ENCODE data around the gene ARMH1. TPM values are rescaled to one million over a fixed set of nuclear protein-coding genes. Genes with fewer than 3 reads are reported as not detected.
A peak's percentile ranks its signal among the peaks of the same experiment; 100 is the strongest.

The ARMH1 gene
- total RNA-seq, 2 experiments from 2014 or later: 134 to 141 TPM

DNA sequence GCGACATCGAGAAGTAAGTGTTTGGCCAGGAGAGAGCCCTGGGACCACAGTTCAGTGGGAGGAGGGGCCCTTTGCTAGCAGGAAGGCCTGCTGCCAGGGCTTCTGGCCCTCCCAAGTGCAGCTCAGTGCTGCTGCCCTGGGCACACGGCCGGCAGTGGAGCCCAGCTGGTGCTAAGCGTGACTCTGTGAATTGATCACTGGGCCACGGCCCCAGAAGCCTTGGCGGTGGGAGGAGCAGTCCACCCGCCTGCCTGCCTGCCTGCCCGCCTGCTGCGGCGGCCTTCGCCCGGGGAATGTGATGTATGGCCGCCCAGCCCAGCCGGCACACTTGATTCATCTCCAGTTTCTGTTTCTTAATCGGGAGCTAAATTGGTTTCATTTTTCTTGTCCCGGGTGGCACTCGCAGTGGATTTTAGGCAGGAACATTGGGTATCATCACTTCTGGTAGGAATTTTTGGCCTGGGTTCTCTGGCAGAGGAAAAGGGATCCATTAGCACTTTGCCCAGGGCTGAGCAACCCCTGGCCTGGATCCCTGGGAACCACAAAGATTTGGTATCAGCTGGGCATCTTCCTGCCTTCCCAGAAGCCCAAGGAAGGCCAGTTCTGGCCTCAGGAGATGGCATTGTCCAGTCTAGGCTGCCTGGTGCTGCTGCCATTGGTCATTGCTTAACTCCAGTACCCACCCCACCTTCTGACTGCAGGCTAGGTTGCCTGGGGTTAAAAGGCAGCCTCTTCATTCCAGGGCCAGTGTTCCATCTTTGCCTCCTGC is 28.9 kb upstream of the ARMH1 start:
- Mint-ChIP-seq H3K4me3 (no peak overlapping the region), H3K27ac (no peak overlapping the region), H3K36me3 (peaks cover 23% of the 10 kb centered on the region), H3K27me3 (no peaks in the 10 kb centered on the region), H3K4me1 (ENCODE audit: low read depth) (no peaks in the 10 kb centered on the region), H3K9me3 (no peaks in the 10 kb centered on the region)
- intact Hi-C loops (cut with micrococcal nuclease): no loop called here
- POLR2A ChIA-PET: no interaction called here
- DNase-seq: no peak
- CTCF ChIA-PET: no interaction called here

DNA sequence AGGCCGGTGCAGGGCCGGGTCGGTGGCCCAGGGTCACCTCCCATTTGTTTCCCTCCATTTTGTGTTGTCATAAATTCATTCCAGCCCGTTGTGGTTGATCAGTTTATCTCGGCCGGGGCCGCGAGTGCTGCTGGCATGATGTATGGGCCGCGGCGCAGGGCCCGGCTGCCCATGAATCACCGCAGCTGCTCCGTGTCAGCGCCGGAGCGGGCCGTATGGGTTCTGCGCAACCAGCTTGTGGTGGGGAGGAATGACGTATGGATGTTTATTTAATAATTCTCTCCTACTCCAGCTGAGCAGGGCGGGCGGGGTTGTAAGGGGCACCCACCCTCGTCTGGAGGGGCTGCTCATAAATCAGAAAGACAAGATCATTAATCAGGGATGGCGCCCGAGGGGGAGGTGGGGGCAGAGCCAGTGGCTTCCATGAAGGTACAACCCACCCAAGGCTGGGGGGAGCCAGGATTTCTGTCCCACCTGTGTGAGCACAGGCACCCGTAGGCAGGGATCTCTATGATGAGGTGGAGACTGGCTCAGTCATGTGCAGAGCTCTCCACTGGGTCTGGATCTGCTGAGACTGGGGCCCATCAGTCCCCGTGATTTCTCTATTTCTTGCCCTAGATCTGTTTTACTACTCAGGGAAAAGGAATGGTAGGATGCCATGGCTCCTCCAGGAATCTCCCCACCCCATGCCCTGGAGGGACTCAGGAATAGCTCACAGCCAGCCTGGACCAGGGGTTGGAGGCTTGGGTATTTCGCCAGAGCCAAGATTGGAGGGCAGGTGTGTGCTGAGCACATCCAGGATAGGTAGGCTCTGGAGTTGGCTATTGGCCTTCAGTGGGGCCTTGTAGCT is 28.0 kb upstream of the ARMH1 start:
- no peak for DNase-seq
- no peaks in the 10 kb centered on the region for H3K4me1 Mint-ChIP-seq (ENCODE audit: low read depth)
- H3K27ac Mint-ChIP-seq: no peak overlapping the region
- ChIA-PET POLR2A (interaction anchor here (2.1 kb wide), 1 partner anchor 13 kb away, joined by 6 read pairs; no protein-coding TSS in a partner anchor), CTCF (interaction anchor here (1.1 kb wide), 1 partner anchor 38 kb away, joined by 4 read pairs; no protein-coding TSS in a partner anchor)
- intact Hi-C loops (cut with micrococcal nuclease): no loop called here
- no peaks in the 10 kb centered on the region for H3K9me3 Mint-ChIP-seq
- peaks cover 28% of the 10 kb centered on the region for H3K36me3 Mint-ChIP-seq
- H3K4me3 Mint-ChIP-seq: no peak overlapping the region
- no peaks in the 10 kb centered on the region for H3K27me3 Mint-ChIP-seq

DNA sequence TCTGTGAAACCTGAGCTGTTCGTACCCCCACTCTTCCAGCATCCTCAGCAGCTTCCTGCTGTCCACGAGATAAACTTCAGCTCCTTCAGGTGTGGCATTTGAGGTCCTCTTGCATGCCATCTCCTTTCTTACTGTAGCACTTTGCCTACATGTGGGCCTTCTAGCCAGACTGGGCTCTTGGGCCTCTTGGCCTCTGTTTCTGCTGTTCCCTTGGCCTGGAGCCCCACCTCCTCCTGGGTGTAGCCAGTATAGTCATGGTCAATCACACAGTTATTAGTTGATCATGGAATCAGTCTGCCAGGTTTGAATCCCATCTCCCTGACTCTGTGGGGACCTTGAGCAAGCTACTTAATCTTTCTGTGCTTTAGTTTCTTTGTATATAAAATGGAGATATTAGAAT is 26.6 kb upstream of the ARMH1 start:
- peaks cover 23% of the 10 kb centered on the region for H3K36me3 Mint-ChIP-seq

DNA sequence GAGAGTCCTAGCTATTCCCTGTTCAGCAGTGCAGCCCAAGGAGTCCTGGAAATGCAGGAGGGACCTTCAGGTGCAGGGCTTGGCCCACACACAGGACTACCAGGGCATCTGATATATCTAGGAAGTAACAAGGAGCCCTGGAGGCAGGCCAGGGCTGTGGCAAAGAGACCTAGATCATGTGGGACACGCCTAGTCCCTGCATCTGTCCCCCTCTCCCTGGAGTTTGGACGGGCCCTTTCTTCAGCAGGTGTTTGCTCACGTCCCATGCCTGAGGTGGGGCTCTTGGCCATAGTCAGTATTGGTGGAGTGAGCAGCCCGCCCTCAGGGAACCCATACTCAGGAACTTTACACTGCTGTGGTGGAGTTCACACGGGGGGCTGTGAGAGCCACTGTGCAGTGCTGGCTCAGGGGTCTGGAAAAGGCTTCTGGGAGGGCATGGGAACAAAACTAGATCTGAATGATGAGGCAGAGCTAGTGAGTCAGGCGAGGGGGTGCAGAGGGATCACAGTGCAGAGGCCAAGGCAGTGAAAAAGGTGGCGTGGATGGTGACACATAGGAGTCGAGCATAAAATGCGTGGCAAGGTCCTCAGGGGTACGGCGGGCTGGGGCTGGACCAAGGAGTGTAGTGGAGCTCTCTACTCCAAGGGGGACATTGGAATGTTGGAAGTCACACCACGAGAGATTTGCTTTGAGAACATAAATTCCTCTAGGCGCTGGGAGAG is 25.8 kb upstream of the ARMH1 start:
- no peaks in the 10 kb centered on the region for H3K27me3 Mint-ChIP-seq
- ChIA-PET POLR2A (interaction anchor here (1.1 to 2.1 kb wide), 3 partner anchors 15 to 73 kb away, joined by 3 to 6 read pairs (median 3); no protein-coding TSS in a partner anchor), CTCF (interaction anchor here (1.1 kb wide), 1 partner anchor 16 kb away, joined by 3 read pairs; no protein-coding TSS in a partner anchor)
- intact Hi-C loops (cut with micrococcal nuclease): no loop called here
- peak overlapping the region; percentile 21 for H3K27ac Mint-ChIP-seq
- peaks cover 23% of the 10 kb centered on the region for H3K36me3 Mint-ChIP-seq
- H3K9me3 Mint-ChIP-seq: no peaks in the 10 kb centered on the region
- H3K4me3 Mint-ChIP-seq: no peak overlapping the region
- DNase-seq: no peak
- no peaks in the 10 kb centered on the region for H3K4me1 Mint-ChIP-seq (ENCODE audit: low read depth)

More for the DNA sequence above, 26.6 kb upstream of the ARMH1 start:
- no peaks in the 10 kb centered on the region for H3K27me3 Mint-ChIP-seq
- no peaks in the 10 kb centered on the region for H3K4me1 Mint-ChIP-seq (ENCODE audit: low read depth)
- H3K27ac Mint-ChIP-seq: no peak overlapping the region
- POLR2A ChIA-PET: interaction anchor here (1.1 to 2.1 kb wide), 3 partner anchors 15 to 74 kb away, joined by 3 to 6 read pairs (median 3); no protein-coding TSS in a partner anchor
- H3K4me3 Mint-ChIP-seq: no peak overlapping the region
- intact Hi-C loops (cut with micrococcal nuclease): no loop called here
- DNase-seq: no peak
- CTCF ChIA-PET: no interaction called here
- no peaks in the 10 kb centered on the region for H3K9me3 Mint-ChIP-seq

DNA sequence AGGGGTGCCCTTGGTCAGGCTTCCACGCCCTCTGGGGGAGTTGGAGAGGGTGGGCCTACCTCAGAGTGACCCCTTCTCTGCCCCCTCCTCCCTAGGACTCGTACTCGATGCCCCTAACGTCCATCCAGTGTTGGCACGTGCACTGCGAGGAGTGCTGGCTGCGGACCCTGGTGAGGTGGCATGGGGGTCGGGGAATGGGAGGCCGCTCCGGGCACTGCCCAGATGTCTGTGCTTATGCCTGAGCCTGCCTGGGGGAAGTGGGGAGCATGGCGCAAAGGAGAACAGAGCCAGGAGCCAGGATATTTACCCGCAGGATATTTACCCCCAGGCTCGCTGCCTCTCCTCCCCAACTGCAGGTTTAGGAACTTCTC is 24.7 kb upstream of the ARMH1 start:
- peaks cover 21% of the 10 kb centered on the region for H3K36me3 Mint-ChIP-seq
- H3K4me1 Mint-ChIP-seq (ENCODE audit: low read depth): no peaks in the 10 kb centered on the region
- no peaks in the 10 kb centered on the region for H3K9me3 Mint-ChIP-seq
- ChIA-PET CTCF (interaction anchor here (4.2 kb wide), 1 partner anchor 9 kb away, joined by 66 read pairs; no protein-coding TSS in a partner anchor), POLR2A (interaction anchor here (3.3 kb wide), 1 partner anchor 12 kb away, joined by 15 read pairs; no protein-coding TSS in a partner anchor)
- DNase-seq: no peak
- H3K27ac Mint-ChIP-seq: no peak overlapping the region
- intact Hi-C loops (cut with micrococcal nuclease): loop anchor here (5.0 kb wide), 1 partner anchor 272 kb away; no protein-coding TSS in a partner anchor
- no peaks in the 10 kb centered on the region for H3K27me3 Mint-ChIP-seq
- no peak overlapping the region for H3K4me3 Mint-ChIP-seq

DNA sequence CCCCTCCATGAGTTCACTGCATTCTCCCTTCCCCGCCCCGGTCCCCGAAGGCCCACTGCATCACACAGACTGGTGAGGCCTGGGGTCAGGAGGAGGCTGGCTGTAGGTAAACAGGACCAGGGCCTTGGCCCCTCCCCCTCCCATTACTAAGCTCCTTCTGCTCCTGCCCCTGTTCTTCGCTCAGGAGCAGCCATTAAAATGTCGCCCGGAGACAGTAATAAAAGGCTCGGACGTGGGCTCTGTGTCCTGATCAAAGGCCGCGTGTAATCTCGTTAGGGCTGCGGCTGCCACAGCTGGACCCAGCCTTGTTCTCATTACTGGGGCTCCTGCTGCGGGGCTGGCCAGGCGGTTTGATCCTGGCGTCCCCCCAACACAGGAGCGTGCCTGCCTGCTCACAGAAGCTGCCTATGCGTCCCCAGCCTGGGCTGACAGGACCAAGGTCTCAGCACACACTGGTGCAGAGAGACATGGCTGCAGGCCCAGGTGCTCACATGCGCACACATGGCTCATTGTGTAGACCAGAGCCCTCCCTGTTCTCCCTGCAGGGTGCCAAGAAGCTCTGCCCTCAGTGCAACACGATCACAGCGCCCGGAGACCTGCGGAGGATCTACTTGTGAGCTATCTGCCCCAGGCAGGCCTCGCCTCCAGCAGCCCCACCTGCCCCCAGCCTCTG is 24.2 kb upstream of the ARMH1 start:
- H3K9me3 Mint-ChIP-seq: no peaks in the 10 kb centered on the region
- no peak overlapping the region for H3K27ac Mint-ChIP-seq
- ChIA-PET CTCF (interaction anchor here (1.1 to 4.2 kb wide), 5 partner anchors 9 to 437 kb away, joined by 3 to 66 read pairs (median 23); partner anchors contain the start of gene DMAP1), POLR2A (interaction anchor here (3.2 to 3.3 kb wide), 2 partner anchors 13 to 18 kb away, joined by 15 to 28 read pairs; no protein-coding TSS in a partner anchor)
- no peak for DNase-seq
- peaks cover 21% of the 10 kb centered on the region for H3K36me3 Mint-ChIP-seq
- no peak overlapping the region for H3K4me3 Mint-ChIP-seq
- intact Hi-C loops (cut with micrococcal nuclease): loop anchor here (5.0 kb wide), 1 partner anchor 273 kb away; no protein-coding TSS in a partner anchor
- H3K27me3 Mint-ChIP-seq: no peaks in the 10 kb centered on the region
- no peaks in the 10 kb centered on the region for H3K4me1 Mint-ChIP-seq (ENCODE audit: low read depth)

DNA sequence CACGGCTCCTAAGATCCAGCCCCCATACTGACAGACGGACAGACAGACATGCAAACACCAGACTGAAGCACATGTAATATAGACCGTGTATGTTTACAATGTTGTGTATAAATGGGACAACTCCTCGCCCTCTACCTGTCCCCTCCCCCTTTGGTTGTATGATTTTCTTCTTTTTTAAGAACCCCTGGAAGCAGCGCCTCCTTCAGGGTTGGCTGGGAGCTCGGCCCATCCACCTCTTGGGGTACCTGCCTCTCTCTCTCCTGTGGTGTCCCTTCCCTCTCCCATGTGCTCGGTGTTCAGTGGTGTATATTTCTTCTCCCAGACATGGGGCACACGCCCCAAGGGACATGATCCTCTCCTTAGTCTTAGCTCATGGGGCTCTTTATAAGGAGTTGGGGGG is 23.4 kb upstream of the ARMH1 start:
- intact Hi-C loops (cut with micrococcal nuclease): loop anchor here (5.0 kb wide), 1 partner anchor 274 kb away; no protein-coding TSS in a partner anchor
- peaks cover 19% of the 10 kb centered on the region for H3K36me3 Mint-ChIP-seq
- H3K27ac Mint-ChIP-seq: no peak overlapping the region
- no peaks in the 10 kb centered on the region for H3K9me3 Mint-ChIP-seq
- CTCF ChIA-PET: interaction anchor here (1.1 to 4.2 kb wide), 12 partner anchors 10 to 438 kb away, joined by 3 to 66 read pairs (median 35); partner anchors contain the start of genes ARMH1, DMAP1 and TMEM53
- no peaks in the 10 kb centered on the region for H3K27me3 Mint-ChIP-seq
- POLR2A ChIA-PET: interaction anchor here (3.2 to 3.3 kb wide), 2 partner anchors 14 to 18 kb away, joined by 15 to 28 read pairs; no protein-coding TSS in a partner anchor
- H3K4me1 Mint-ChIP-seq (ENCODE audit: low read depth): no peaks in the 10 kb centered on the region
- no peak overlapping the region for H3K4me3 Mint-ChIP-seq
- no peak for DNase-seq

DNA sequence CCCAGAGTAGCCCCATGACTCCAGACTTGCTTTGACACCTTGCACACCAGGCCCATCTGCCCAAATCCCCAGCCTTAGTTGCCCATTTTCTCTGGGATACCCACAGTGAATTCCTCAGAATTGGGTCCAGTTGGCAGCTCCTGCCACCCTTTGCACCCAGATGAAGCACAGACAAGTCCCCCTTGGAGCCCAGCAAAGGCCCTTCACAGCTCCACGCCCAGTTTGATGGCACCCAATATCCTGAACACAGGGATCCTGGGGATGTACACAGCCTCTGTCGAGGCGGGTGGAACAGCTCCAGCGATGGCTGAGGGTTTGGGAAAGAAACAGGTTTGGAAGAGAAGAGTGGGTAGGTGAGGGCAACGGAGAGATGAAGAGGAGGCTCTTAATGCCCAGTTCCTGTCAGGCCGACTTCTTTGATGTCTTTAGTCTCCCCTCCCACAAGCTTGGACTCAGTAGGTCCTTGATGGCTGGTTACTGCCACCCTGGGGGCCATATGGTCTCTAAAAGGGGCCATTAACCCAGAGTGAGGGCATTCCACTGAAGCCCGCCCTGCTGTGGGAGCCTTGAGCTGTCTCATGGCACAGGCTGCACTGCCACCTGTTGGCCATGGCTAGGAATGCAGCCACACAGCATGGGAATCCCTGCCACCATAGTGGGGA is 21.9 kb upstream of the ARMH1 start:
- DNase-seq: peak; percentile 83
- Mint-ChIP-seq H3K27me3 (no peaks in the 10 kb centered on the region), H3K4me1 (ENCODE audit: low read depth) (no peaks in the 10 kb centered on the region), H3K36me3 (peaks cover 19% of the 10 kb centered on the region), H3K27ac (no peak overlapping the region), H3K4me3 (no peak overlapping the region), H3K9me3 (no peaks in the 10 kb centered on the region)
- intact Hi-C loops (cut with micrococcal nuclease): loop anchor here (2.0 to 5.0 kb wide), 2 partner anchors 44 to 275 kb away; no protein-coding TSS in a partner anchor
- ChIA-PET POLR2A (interaction anchor here (0.9 to 3.3 kb wide), 4 partner anchors 10 to 20 kb away, joined by 3 to 28 read pairs (median 10); no protein-coding TSS in a partner anchor), CTCF (interaction anchor here (0.6 to 4.2 kb wide), 42 partner anchors 11 to 971 kb away, joined by 3 to 66 read pairs (median 4); partner anchors contain the start of genes ARMH1, DMAP1 and TMEM53)

DNA sequence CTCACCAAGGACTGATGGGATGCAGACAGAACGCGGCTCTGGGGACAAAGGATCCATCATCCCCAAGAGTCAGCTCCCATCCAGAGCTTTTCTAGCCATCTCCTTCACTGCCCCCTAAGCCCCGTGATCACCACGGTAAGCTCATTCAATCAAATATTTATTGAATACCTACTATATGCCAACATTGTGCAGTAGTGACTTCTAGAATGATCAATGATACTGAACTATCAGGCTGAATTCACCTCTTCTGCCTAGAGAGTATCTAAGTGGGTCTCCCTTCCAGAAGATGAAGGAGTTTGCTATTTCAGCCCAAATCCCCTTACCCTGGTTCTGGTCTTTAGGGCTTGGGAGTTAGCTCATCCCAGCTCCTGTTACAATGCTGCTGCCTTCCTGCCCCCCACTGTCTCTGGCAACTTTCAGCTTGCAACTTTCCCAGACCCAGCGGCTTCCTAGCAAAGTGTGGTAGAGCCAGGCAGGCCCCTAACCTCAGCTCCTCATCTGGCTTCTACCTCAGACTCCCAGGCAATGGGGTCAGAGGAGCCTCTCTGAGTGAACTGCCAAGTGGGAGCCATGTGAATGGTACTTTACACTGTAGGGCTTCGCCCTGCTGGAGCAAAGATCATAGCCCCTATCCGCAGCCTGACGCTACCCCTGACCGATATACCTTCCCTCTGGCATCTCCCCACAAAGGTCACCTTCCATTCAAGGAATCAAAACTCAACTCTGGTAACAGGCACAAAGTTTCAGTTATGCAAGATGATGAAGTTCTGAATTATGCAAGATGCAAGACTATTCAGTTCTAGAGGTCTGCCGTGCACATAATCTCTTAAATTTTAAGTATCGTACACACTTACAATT is 21.2 kb upstream of the ARMH1 start:
- H3K4me1 Mint-ChIP-seq (ENCODE audit: low read depth): no peaks in the 10 kb centered on the region
- no peaks in the 10 kb centered on the region for H3K27me3 Mint-ChIP-seq
- no peak overlapping the region for H3K4me3 Mint-ChIP-seq
- intact Hi-C loops (cut with micrococcal nuclease): loop anchor here (2.0 to 5.0 kb wide), 2 partner anchors 45 to 276 kb away; no protein-coding TSS in a partner anchor
- no peaks in the 10 kb centered on the region for H3K9me3 Mint-ChIP-seq
- no peak overlapping the region for H3K27ac Mint-ChIP-seq
- DNase-seq: no peak
- CTCF ChIA-PET: interaction anchor here (0.7 to 4.2 kb wide), 37 partner anchors 10 to 972 kb away, joined by 3 to 66 read pairs (median 4); partner anchors contain the start of genes ARMH1, DMAP1 and TMEM53
- POLR2A ChIA-PET: interaction anchor here (0.9 to 3.3 kb wide), 4 partner anchors 11 to 21 kb away, joined by 3 to 28 read pairs (median 10); no protein-coding TSS in a partner anchor
- peaks cover 19% of the 10 kb centered on the region for H3K36me3 Mint-ChIP-seq
